Stimulated activated CD8-positive, alpha-beta memory T cell treated with anti-CD3 and anti-CD28 coated beads, Interleukin-15, amount 100 ng/mL, for 1 hour (primary cell): ENCODE data around the gene ZNF790.
"Not testable (repeated sequence)": the region's sequence is repeated elsewhere in the genome, so short reads cannot be mapped to it uniquely, and the experiment has no call there.

ENCODE experiments used
- DNase-seq: peaks from one replicate; pipeline ENCODE4 v3.0.0-alpha.2; 2020; ENCODE audit warnings: low read depth

ZNF790 gene

DNA sequence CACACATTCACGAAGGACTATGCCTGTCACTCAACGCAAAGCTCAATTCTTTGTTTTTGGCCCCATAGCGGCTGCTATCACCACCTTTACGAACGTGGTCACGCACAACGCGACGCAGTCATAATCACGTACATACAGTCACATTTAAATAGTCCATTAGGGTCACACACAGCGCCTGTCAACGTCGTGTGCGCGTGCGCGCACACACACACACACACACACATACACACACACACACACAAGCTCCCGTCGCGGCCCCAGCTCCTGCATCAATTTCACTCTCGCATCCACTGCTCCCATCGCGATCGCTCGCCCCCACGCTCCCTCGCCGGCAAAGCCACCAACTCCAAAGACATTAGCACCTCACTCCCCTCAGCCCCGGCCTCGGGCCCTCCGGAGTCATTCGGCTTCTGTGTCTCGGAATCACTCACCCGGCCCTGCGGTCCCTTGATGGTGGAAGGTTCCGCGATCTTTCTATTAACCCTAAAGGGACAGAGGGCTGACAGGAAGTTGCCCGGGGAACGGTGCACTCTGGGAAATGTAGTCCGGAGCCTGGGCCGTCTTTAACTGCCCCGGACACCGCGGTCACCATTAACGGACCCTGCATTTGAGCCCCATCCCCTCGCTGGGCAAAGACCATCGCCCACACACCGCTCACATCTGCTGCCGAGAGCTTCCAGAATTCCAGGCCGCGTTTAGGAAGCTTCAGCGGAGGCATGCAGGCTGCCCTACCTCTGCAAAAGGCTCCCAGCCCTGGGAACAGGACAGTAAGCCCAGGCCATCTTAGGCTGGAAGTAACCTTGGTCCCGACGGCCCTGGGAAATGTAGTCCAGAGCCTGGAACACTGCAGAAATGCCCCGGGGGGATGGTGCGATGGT lies at the start of gene ZNF790:
ZNF790 (minus strand) TSS at position 482 of the 878 bp plus-strand sequence. CDS start 12,768 bp downstream, outside the sequence.
- peak; percentile 59 for DNase-seq

DNA sequence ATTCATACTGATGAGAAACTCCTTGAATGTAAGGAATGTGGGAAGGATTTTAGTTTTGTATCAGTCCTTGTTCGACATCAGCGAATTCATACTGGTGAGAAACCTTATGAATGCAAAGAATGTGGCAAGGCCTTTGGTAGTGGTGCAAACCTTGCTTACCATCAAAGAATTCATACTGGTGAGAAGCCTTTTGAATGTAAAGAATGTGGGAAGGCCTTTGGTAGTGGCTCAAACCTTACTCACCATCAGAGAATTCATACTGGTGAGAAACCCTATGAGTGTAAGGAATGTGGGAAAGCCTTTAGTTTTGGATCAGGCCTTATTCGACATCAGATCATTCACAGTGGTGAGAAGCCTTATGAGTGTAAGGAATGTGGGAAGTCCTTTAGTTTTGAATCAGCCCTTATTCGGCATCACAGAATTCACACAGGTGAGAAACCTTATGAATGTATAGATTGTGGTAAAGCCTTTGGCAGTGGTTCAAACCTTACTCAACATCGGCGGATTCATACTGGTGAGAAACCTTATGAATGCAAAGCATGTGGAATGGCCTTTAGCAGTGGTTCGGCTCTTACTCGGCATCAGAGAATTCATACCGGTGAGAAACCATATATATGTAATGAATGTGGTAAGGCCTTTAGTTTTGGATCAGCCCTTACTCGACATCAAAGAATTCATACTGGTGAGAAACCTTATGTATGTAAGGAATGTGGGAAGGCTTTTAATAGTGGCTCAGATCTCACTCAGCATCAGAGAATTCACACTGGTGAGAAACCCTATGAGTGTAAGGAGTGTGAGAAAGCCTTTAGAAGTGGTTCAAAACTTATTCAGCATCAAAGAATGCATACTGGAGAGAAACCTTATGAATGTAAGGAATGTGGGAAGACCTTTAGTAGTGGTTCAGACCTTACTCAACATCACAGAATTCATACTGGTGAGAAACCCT lies 39.1 kb upstream of the ZNF790 start:
- no peak for DNase-seq

DNA sequence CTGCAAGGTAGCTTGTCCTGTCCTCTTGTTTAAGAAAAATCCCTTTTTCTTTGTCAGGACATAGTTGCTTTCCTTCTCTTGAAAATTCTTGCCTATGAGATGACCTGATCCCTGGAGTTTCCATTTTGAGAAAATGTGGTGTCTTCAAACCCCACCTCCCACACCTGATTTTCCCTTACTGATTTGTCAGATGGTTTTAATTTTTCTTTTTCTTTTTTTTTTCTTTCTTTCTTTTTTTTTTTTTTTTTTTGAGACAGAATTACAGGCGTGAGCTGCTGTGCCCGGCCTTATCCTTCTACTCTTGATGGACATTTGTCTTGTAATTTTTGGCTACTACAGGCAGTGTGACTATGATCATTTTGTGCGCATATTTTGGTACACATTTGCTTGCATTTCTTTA lies 13.7 kb upstream of the ZNF790 start:
- no peak for DNase-seq

DNA sequence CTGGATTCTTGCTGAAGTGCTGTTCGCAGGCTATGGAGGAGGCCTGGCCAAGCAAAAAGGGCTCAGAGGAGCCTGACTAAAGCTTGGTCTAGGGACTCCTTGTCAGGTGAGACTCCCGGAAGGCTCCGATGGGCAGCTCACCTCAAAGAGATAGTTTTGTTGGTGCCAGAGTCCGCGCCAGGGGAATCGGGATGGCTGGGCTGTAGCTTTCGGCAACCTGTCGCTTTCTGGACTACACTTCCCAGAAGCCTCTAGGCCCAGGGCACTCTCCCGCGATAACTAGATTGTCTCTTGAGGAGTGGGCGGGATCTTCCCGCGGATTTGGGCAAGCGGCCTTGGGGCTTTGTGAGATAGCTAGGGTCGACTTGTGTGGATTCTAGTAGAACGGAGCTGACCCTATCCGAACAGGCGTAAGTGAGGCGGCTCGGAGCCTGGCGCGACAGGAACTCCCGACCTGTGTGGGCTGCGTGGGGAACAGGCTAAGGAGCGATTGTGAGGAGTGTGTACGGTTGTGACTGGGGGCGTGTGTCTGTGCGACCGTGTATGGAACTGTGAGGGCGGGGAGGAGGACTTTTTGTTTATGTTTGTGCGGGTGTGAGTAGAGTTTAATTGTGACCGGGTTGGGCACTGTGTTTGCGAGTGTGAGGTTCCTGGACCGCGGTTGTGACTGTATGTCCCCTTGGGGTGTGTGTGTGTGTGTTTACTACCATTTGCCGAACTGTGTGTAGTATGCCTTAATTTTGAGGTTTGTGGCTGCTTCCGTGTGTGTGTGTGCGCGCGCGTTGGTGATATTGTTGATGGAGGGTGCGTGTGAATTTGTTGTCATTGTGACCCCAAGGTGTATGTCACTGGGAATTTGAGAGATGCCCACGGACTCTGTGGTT lies 12.6 kb upstream of the ZNF790 start, which contains the start of gene ZNF345:
ZNF345 (plus strand) TSS at position 318 of the 884 bp plus-strand sequence. CDS start 25,955 bp downstream, outside the sequence.
- DNase-seq, result peak; percentile 64

DNA sequence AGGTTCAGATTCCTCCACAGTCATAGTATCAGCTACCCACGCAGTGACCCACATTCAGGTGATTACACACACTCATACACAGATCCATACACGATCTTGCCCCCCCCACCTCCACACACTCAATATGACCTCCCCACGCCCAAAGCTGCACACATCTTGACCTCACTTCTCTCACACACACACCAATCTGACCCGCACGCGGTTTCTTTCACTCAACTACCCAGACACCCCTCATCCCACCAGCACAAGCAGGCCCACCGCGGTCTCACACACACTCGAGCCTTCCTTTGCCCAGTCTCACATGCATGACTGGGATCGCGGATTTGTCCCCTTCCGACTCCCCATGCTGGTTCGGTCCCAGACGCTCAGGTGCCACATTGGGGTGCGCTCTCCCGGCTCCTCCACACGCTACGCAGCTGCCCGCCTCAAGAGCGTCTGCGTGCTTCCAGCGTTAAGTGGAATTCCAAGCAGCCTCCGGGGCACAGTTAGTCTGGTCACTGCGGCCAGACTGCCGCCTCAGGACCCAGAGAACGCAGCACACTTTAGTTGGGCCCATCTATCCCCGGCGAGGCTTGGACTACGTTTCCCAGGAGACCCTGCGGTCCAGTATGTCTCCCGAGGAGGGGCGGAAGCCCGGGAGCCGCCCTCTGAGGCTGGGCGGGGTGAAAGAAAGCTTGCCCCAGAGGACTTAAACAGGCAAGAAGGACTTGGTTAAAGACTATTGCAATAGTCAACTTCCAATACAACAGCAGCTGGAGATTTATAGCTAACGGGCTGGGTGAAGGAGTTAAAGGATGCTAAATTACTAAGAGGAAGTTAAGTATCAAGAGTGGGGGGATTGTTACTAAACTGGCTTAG lies 11.7 kb upstream of the ZNF790 start:
- DNase-seq, result peak; percentile 75

DNA sequence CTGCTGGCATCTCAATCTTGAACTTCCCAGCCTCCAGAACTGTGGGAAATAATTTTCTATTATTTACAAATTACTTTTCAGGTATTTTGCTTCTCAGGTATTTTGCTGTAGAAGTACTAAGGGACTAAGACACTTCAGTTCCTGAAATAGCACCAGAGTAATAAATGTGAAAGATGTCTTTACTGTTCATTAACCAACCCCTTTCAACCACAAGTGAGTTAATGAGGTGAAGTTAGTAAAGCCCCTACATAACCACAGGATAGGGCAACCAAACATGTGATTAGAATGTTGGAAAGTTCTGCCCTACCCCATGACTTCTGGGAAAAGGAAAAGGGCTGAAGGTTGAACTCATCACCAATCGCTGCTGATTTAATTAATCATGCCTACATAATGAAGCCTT lies 9.8 kb upstream of the ZNF790 start:
- DNase-seq, result no peak

DNA sequence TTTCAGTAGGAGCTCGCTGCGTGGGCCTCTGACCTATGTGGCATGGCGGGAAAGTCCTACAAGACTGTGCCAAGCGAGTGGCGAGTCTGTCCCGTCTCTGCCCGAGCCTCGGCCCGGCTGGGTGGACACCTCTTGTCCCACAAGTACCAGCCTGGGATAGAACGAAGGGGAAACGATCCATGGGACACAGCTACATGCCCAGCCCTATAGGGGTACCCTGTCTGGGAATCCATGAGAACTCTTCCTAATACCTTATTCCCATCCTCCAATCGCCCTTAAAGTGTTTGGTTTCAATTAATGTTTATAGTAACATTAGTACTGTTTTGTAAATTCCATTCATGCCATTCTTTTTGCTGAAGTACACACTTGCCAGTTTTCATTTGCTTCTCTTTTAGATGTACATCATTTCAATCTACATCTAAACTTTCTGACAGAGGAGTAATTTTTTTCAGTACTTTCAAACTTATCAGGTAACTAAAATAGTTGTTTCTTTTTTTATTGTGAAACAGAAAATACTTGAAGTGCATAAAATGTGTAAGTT lies 667 bp upstream of the ZNF790 start:
- no peak for DNase-seq

DNA sequence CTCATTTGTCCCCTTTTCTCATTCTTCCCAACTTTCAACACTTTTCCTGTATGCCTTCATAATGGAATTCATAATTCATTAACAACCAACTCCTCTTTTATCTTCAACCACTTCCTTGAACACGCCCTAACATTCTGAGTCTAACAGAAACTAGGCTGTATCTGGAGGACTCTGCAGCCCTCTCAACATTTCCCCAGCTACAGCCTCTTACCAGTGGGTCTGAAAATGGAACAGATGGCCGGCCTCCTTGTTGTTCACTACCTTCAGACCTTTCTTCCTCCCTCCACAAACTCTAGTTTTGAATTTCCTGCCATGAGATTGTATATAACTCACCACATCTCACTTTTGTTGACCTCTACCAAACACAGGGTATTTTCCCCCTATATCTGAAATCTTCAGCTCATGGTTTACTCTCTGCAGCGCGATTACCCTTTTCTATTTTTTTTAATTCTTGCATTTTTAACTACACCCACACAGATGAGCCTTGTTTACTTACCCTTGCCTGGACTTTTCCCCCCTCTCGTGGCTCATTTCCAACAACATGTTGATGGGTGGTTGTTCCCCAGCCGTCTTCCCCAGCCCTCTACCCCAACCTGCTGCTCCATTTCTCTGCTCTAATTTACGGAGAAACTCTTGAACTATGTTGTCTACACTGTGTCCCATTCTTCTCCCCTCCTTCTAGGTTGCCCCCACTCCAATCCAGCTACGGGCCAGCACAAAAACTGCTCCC lies 846 bp downstream of the ZNF790 start:
- no peak for DNase-seq

DNA sequence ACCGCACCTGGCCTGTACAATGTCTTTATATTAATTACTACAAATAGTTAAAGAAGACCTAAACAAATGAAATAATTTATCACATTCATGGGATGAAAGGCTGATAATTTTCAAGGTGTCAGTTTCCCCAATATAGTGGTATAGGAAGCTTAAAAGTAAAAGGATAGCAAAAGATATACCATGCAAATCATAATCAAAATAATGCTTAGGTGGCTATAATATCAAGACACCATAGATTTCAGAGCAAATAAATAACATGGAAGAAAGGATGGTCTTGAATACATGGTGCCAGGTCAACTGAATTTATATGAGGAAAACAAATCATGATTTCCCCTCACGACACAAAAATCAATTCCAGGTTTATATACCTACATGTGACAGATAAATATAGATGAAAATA lies 4.8 kb downstream of the ZNF790 start:
- no peak for DNase-seq

DNA sequence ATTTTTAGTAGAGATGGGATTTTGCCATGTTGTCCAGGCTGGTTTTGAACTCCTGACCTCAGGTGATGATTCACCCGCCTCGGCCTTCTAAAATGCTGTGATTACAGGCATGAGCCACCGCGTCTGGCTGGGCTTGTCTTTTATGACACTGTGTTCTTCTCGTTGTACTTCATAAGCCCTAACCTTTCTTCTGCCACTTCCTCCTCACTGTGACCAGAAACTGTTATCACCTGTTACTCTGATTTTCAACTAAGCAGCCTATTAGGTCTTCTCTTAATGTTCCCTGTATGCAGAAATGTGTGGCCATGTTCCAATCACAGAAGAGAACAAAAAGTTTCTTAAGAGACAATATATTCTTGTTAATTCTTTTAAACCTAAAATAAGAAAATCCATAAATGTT lies 16.4 kb downstream of the ZNF790 start:
- DNase-seq, result no peak

DNA sequence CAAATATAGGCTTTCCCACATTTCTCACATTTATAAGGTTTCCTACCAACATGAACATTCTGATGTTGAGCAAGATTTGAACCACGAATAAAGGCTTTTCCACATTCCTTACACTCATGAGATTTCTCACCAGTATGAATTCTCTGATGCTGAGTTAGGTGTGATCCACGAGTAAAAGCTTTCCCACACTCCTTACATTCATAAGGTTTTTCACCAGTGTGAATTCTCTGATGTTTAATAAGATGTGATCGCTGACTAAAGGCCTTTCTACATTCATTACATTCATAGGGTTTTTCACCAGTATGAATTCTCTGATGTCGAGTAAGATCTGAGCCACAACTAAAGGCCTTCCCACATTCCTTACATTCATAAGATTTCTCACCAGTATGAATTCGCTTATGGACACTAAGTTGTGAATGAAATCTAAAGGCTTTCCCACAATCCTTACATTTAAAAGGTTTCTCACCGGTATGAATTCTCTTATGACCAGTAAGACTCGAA lies 19.0 kb downstream of the ZNF790 start:
- no peak for DNase-seq

DNA sequence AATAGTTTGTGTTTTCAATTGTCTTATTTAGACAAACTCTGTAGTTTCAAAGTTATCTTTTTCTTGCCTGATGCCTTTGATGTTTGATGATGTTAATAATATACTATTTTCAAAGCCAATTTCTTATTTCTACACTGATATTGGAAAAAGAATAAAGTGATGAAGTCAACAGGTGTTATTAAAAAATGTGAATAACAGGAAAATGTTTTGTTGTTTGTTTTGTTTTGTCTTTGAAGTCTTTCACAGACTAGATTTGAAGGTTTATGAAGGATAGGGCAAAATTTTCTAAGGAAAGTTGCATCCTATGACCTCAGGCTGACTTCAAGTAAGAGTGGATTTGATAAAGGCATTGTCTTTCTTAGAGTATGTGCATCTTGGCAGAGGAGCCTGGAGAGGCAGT lies 31.2 kb downstream of the ZNF790 start:
- no peak for DNase-seq

DNA sequence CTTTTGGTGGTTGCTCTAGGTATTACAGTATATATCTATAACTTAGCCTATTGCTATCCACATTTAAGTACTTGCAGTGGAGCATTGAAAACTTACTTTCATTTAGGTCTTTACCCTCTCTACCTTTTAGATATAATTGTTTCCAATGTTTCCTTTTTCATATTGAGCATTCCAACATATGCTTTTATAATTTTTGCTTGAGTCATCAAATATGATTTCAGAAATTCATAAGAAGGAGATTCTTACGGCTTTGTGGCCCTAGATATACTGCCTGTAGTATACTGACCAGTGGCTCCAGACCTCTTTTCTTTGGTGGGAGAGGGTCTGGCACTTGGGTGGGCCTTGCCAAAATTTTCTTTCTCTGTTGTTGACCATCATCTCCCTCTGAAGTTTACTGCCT lies 32.8 kb downstream of the ZNF790 start:
- no peak for DNase-seq

DNA sequence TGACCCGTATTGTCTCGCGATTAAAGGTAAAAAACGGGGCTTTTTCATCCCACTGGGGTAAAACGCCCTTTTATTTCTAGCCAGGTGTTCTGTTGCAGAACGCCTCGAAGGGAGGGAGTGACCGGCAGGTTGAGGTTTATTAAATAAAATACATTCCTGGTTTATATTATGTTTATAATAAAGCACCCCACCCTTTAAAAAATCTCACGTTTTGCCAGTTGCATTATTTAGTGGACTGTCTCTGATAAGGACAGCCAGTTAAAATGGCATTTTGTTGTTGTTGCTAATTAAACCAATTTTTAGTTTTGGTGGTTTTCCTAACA lies 40.4 kb downstream of the ZNF790 start:
- DNase-seq, result no peak

DNA sequence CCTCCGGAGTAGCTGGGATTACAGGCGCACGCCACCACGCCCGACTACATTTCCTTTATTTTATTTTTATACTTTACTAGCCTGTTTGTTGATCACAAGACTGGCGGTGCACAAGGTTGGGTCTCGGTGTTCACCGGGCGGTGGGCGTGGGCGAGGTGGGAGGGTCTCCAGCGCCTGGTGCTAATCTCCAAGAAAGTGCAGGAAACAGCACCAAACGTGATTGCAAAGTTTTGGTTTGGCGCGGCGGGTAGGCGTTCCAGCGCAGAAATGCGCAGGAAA lies 41.5 kb downstream of the ZNF790 start:
- no peak for DNase-seq

DNA sequence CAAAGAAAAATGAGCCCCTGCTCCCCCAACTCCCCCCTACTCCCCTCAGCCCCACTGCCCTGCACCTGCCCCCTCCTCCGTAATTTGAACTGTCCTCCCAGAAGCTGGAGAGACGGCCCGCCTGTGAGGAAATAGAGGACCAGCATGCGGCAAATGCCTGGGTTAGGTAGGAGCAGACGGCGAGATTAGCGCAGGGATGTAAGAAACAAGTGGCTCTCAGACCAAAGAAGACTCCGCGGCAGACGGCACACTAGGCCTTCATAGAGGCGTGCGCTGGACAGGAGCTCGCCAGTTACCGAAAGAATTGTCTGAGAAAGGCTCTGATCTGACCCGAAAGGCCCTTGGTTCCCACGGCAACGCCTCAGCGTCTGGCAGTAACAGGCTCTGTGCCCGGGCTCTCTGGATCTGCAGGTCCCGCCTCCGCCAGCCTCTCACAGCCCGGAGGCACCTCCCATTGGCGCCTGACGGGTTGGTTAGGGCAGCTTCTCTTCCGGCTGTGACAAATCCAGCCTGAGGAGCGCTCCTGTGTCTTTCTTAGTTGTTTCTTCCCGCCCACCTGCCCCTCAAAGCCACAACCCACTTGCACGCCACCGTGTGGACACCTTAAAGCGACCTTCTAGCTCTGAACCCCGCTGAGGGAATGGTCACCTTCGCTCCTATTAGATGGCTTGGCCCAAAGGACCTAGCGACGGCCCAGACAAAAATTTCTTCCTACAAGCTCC lies 46.6 kb downstream of the ZNF790 start:
- not testable (repeated sequence) for DNase-seq

DNA sequence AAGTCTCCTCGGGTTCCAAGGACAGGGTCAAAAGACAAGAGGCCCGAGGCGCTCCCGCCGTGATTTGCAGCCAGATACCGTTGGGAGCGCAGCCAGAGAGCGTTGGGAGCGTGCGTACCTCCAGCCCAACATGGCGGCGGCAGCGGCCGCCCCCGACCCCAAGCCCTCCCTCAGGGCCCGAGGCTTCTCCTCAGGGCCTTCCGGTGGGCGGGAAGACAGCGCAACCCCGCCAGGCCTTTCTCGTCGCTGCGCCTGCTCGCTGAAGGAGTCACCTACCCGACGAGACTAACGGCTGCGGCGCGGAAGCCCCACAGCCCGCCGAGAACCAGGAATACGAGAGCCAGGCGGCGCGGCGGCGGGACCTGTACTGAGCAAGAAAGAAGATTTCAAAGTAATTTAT lies 62.4 kb downstream of the ZNF790 start:
- DNase-seq, result no peak

DNA sequence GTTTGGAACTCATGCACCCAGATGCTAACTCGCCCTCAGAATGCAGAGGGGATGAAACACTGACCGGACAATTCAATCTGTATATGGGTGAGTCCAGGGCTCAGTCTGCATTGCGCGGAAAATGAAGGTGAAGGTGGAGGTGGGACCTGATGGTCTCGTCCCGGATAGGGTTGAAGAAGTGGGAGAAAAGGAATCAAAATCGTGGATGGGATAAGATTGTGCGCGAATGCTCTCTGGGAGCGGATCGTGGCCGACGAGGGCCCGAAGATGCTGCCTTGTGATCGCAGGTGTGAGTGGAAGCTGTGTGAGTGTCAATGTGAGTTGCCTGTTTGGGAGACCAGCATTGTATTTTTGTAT lies 65.0 kb downstream of the ZNF790 start:
- DNase-seq, result no peak
